HL-60 (cell line): ENCODE data around the gene PRRT1B.
A peak's percentile ranks its signal among the peaks of the same experiment; 100 is the strongest.

Source experiments
- DNase-seq, 2 experiments: peaks; one replicate each; pipeline ENCODE4 v3.0.0-alpha.2; 2010 to 2020; ENCODE audit warnings: low read depth in 1 of 2, low spot score in 1 of 2
- H3K27ac ChIP-seq: fragments of 250-450 bp; sonication (Bioruptor Pico); replicated peaks from 2 replicates; pipeline ENCODE4 v1.5.1; 2020; ENCODE audit warnings: mild to moderate bottlenecking, moderate library complexity
- H3K27me3 ChIP-seq: fragments of 250-450 bp; sonication (Bioruptor Pico); 2 replicates; pipeline ENCODE4 v1.5.1; 2021; ENCODE audit warnings: mild to moderate bottlenecking, moderate library complexity; ENCODE audit not compliant: insufficient read depth, poor library complexity, severe bottlenecking
- H3K4me3 ChIP-seq: replicated peaks from 2 replicates; pipeline ENCODE4 v1.5.1; 2011; ENCODE audit warnings: mild to moderate bottlenecking, control low read depth, low read length; ENCODE audit not compliant: insufficient read depth
- CTCF ChIP-seq: IDR thresholded peaks from one replicate; pipeline ENCODE4 v1.5.1; 2011; ENCODE audit warnings: low read length, control low read depth, inconsistent platforms; ENCODE audit not compliant: insufficient read depth
- GABPA ChIP-seq: IDR thresholded peaks from 2 replicates; pipeline ENCODE4 v1.6.1; 2012; ENCODE audit warnings: low read depth
- POLR2AphosphoS5 ChIP-seq: IDR thresholded peaks from 2 replicates; pipeline ENCODE4 v1.6.1; 2012; ENCODE audit warnings: low read depth
- REST ChIP-seq: IDR thresholded peaks from 2 replicates; pipeline ENCODE4 v1.6.1; 2012; ENCODE audit warnings: low read depth; ENCODE audit not compliant: insufficient replicate concordance
- SPI1 ChIP-seq: IDR thresholded peaks from 2 replicates; pipeline ENCODE4 v1.6.1; 2012; ENCODE audit warnings: low read depth, mild to moderate bottlenecking, borderline replicate concordance

The PRRT1B gene

GRCh38 chr9:131590449-131590848, 45.1 kb downstream of the PRRT1B start:
- peak overlapping the region; percentile 54 for H3K27ac ChIP-seq
- TF ChIP-seq REST (no peak), GABPA (no peak), CTCF (no peak), POLR2AphosphoS5 (no peak), SPI1 (no peak)
- DNase-seq = peak in 1 of 2 experiments; percentile 67

GRCh38 chr9:131590907-131591844, 45.9 kb downstream of the PRRT1B start:
- no peaks in the 10 kb centered on the region for H3K27me3 ChIP-seq
- DNase-seq = peak; percentile 66 to 83
- TF ChIP-seq CTCF = peak; percentile 61
- TF ChIP-seq POLR2AphosphoS5 = no peak; the same call in 1 of the 2 replicates
- H3K27ac ChIP-seq = peak overlapping the region; percentile 54
- no peak overlapping the region for H3K4me3 ChIP-seq

More at GRCh38 chr9:131590449-131590848, 45.1 kb downstream of the PRRT1B start:
- no peak overlapping the region for H3K4me3 ChIP-seq
- no peaks in the 10 kb centered on the region for H3K27me3 ChIP-seq

GRCh38 chr9:131591845-131592208, 46.5 kb downstream of the PRRT1B start:
- Histone ChIP-seq H3K4me3 (no peak overlapping the region), H3K27ac (no peak overlapping the region), H3K27me3 (no peaks in the 10 kb centered on the region)
- TF ChIP-seq CTCF (no peak), POLR2AphosphoS5 (no peak), SPI1 (no peak), GABPA (no peak), REST (no peak)
- DNase-seq = no peak
